NOMO-1 treated with DMSO at 0.1 percent for 48 hours (cell line): ENCODE results near the gene RFX3.
A peak's percentile ranks its signal among the peaks of the same experiment; 100 is the strongest.
"Not testable (repeated sequence)": the region's sequence is repeated elsewhere in the genome, so short reads cannot be mapped to it uniquely, and the experiment has no call there.

ENCODE experiments used
- DNase-seq: peaks from one replicate; lab custom pipeline; 2025; ENCODE audit not compliant: unreplicated experiment; lab: John Stamatoyannopoulos, UW

The RFX3 gene

GRCh38 chr9:3361116-3361515, 164.7 kb downstream of the RFX3 start:
- peak; percentile 44 for DNase-seq

- no peak for DNase-seq
These were observed 165.6 kb downstream of the RFX3 start for GRCh38 chr9:3360245-3360644.

- DNase-seq, result no peak
These were observed 166.0 kb downstream of the RFX3 start for GRCh38 chr9:3359778-3360177.

- no peak for DNase-seq
These were observed 166.6 kb downstream of the RFX3 start for GRCh38 chr9:3359048-3359692.

GRCh38 chr9:3348169-3348568, 177.6 kb downstream of the RFX3 start:
- no peak for DNase-seq

GRCh38 chr9:3346549-3346948, 179.3 kb downstream of the RFX3 start:
- DNase-seq, result no peak

- DNase-seq, result no peak
These were observed 182.1 kb downstream of the RFX3 start for GRCh38 chr9:3343671-3344070.

GRCh38 chr9:3342159-3342777, 183.5 kb downstream of the RFX3 start:
- DNase-seq, result no peak

GRCh38 chr9:3337515-3338225, 188.1 kb downstream of the RFX3 start:
- DNase-seq, result no peak

- DNase-seq, result no peak
These were observed 188.8 kb downstream of the RFX3 start for GRCh38 chr9:3336951-3337350.

GRCh38 chr9:3332802-3333201, 193.0 kb downstream of the RFX3 start:
- DNase-seq, result no peak

GRCh38 chr9:3331801-3332200, 194.0 kb downstream of the RFX3 start:
- DNase-seq, result no peak

GRCh38 chr9:3330792-3331420, 194.9 kb downstream of the RFX3 start:
- DNase-seq, result no peak

GRCh38 chr9:3329361-3329760, 196.4 kb downstream of the RFX3 start:
- DNase-seq, result no peak

- no peak for DNase-seq
These were observed 202.1 kb downstream of the RFX3 start for GRCh38 chr9:3323714-3324113.

GRCh38 chr9:3321186-3321585, 204.6 kb downstream of the RFX3 start:
- DNase-seq, result no peak

GRCh38 chr9:3312595-3312994, 213.2 kb downstream of the RFX3 start:
- DNase-seq, result not testable (repeated sequence)

- DNase-seq, result no peak
These were observed 217.2 kb downstream of the RFX3 start for GRCh38 chr9:3308609-3309008.

- DNase-seq, result not testable (repeated sequence)
These were observed 221.4 kb downstream of the RFX3 start for GRCh38 chr9:3304388-3304787.

- peak; percentile 60 for DNase-seq
These were observed 225.9 kb downstream of the RFX3 start for GRCh38 chr9:3299872-3300271.

- DNase-seq, result no peak
These were observed 229.3 kb downstream of the RFX3 start for GRCh38 chr9:3296536-3296935.

GRCh38 chr9:3292311-3292710, 233.5 kb downstream of the RFX3 start:
- no peak for DNase-seq
